ENCODE measurements around the gene DMXL2.
"Not testable (repeated sequence)": the region's sequence is repeated elsewhere in the genome, so short reads cannot be mapped to it uniquely, and the experiment has no call there.

Gene DMXL2

GRCh38 chr15:51424780-51425179, 197.8 kb downstream of the DMXL2 start:
- no peak for DNase-seq (ENCODE audit: extremely low read depth, low read depth)
- no peak overlapping the region for H3K4me3 ChIP-seq (replicated peaks; ENCODE audit: low read depth, low read length)
- TF ChIP-seq CTCF (IDR thresholded peaks at IDR 0.05; ENCODE audit: low read depth, low read length, missing control alignments) = no peak

- DNase-seq (ENCODE audit: extremely low read depth, low read depth); H3K4me3 ChIP-seq (replicated peaks; ENCODE audit: low read depth, low read length): not testable (repeated sequence)
Measured at GRCh38 chr15:51423040-51423439, 199.5 kb downstream of the DMXL2 start.

GRCh38 chr15:51416129-51416528, 206.4 kb downstream of the DMXL2 start:
- H3K4me3 ChIP-seq (replicated peaks; ENCODE audit: low read depth, low read length) = no peak overlapping the region
- TF ChIP-seq CTCF (IDR thresholded peaks at IDR 0.05; ENCODE audit: low read depth, low read length, missing control alignments) = no peak
- no peak for DNase-seq (ENCODE audit: extremely low read depth, low read depth)

- H3K4me3 ChIP-seq (replicated peaks; ENCODE audit: low read depth, low read length) = no peak overlapping the region
- no peak for TF ChIP-seq CTCF (IDR thresholded peaks at IDR 0.05; ENCODE audit: low read depth, low read length, missing control alignments)
Measured at GRCh38 chr15:51414256-51414860, 208.2 kb downstream of the DMXL2 start.

GRCh38 chr15:51405693-51406523, 216.7 kb downstream of the DMXL2 start:
- no peak for TF ChIP-seq CTCF (IDR thresholded peaks at IDR 0.05; ENCODE audit: low read depth, low read length, missing control alignments)
- no peak overlapping the region for H3K4me3 ChIP-seq (replicated peaks; ENCODE audit: low read depth, low read length)
- DNase-seq (ENCODE audit: extremely low read depth, low read depth) = no peak

More at GRCh38 chr15:51414256-51414860, 208.2 kb downstream of the DMXL2 start:
- DNase-seq (ENCODE audit: extremely low read depth, low read depth) = no peak

GRCh38 chr15:51403946-51404695, 218.4 kb downstream of the DMXL2 start:
- no peak overlapping the region for H3K4me3 ChIP-seq (replicated peaks; ENCODE audit: low read depth, low read length)
- no peak for DNase-seq (ENCODE audit: extremely low read depth, low read depth)
- TF ChIP-seq CTCF (IDR thresholded peaks at IDR 0.05; ENCODE audit: low read depth, low read length, missing control alignments) = no peak
